HepG2 (cell line): ENCODE results near the gene QKI.

Experiments used
- MAF1 ChIP-seq: sonication (generic); formaldehyde crosslinking; IDR thresholded peaks from 2 replicates; pipeline ENCODE4 v1.5.0; 2020; ENCODE audit warnings: missing genetic modification reagents, borderline replicate concordance
- POLR2A ChIP-seq, 2 experiments: IDR thresholded peaks; 2 replicates each; pipeline ENCODE4 v1.6.1; 2011; ENCODE audit warnings: low read depth in 2 of 2, low read length in 2 of 2, mild to moderate bottlenecking in 1 of 2, moderate library complexity in 1 of 2; ENCODE audit not compliant: insufficient read depth in 1 of 2
- TCF12 ChIP-seq, 2 experiments: fragments of 450-650 bp in 1 of 2; sonication (generic) in 1 of 2; formaldehyde crosslinking in 1 of 2; IDR thresholded peaks; 2 replicates each; pipeline versions ENCODE4 v1.6.1 to v1.8.0; 2017 to 2022; ENCODE audit warnings: antibody characterized with exemption in 1 of 2, mild to moderate bottlenecking in 1 of 2, missing genetic modification reagents in 1 of 2, moderate library complexity in 1 of 2
- ZKSCAN8 ChIP-seq: IDR thresholded peaks from 2 replicates; pipeline ENCODE4 v1.6.1; 2016; ENCODE audit warnings: borderline replicate concordance, missing genetic modification reagents, missing compliant biosample characterization
- ZNF367 ChIP-seq: sonication (generic); formaldehyde crosslinking; IDR thresholded peaks from 2 replicates; pipeline ENCODE4 v1.4.0; 2020; ENCODE audit warnings: missing genetic modification reagents, borderline replicate concordance
- TF ChIP-seq, protein P1 (sequence below): IDR thresholded peaks from 2 replicates; pipeline ENCODE4 v1.6.1; 2016
- TF ChIP-seq, protein P2 (sequence below): sonication (generic); formaldehyde crosslinking; IDR thresholded peaks from 2 replicates; pipeline ENCODE4 v1.9.0; 2021; ENCODE audit warnings: missing genetic modification reagents, borderline replicate concordance

DNA sequence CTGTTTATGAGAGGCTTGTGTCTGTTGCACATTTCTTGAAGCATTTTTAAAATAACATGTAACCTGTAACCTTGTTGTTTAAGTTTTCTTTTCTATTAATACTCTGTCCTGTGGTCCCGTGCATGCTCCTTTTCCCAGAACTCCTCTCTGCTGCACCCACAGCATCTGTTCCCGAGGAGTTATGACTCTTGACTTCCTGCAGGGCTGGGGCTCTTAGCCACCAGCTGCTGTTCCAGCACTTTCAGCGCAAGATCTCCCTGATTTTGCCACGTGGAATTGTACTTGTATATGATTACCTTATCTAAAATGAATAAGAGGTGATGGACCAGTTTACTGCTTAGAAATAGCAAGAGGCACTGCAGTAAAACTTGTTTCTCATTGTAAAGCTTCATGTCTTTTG lies 150.6 kb downstream of the QKI start:
- TF ChIP-seq, protein P1, sequence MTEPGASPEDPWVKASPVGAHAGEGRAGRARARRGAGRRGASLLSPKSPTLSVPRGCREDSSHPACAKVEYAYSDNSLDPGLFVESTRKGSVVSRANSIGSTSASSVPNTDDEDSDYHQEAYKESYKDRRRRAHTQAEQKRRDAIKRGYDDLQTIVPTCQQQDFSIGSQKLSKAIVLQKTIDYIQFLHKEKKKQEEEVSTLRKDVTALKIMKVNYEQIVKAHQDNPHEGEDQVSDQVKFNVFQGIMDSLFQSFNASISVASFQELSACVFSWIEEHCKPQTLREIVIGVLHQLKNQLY (CRISPR knock-in tag) = no peak
- TF ChIP-seq, protein P2, sequence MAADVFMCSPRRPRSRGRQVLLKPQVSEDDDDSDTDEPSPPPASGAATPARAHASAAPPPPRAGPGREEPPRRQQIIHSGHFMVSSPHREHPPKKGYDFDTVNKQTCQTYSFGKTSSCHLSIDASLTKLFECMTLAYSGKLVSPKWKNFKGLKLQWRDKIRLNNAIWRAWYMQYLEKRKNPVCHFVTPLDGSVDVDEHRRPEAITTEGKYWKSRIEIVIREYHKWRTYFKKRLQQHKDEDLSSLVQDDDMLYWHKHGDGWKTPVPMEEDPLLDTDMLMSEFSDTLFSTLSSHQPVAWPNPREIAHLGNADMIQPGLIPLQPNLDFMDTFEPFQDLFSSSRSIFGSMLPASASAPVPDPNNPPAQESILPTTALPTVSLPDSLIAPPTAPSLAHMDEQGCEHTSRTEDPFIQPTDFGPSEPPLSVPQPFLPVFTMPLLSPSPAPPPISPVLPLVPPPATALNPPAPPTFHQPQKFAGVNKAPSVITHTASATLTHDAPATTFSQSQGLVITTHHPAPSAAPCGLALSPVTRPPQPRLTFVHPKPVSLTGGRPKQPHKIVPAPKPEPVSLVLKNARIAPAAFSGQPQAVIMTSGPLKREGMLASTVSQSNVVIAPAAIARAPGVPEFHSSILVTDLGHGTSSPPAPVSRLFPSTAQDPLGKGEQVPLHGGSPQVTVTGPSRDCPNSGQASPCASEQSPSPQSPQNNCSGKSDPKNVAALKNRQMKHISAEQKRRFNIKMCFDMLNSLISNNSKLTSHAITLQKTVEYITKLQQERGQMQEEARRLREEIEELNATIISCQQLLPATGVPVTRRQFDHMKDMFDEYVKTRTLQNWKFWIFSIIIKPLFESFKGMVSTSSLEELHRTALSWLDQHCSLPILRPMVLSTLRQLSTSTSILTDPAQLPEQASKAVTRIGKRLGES (CRISPR knock-in tag) = no peak
- TF ChIP-seq ZKSCAN8 = no peak
- no peak for TF ChIP-seq MAF1 (CRISPR knock-in tag)
- no peak for TF ChIP-seq ZNF367 (CRISPR knock-in tag)
- no peak for TF ChIP-seq TCF12 (IDR thresholded peaks at IDR 0.05)
- TF ChIP-seq TCF12 (CRISPR knock-in tag; IDR thresholded peaks at IDR 0.05) = no peak
- TF ChIP-seq POLR2A (IDR thresholded peaks at IDR 0.05; ENCODE audit: insufficient read depth in 1 of 2, low read depth in 2 of 2, low read length in 2 of 2) = no peak
